Prostate gland (tissue), 2 donors: ENCODE measurements around the gene FLOT1. TPM values are rescaled to one million over a fixed set of nuclear protein-coding genes. Genes with fewer than 3 reads are reported as not detected.
A peak's percentile ranks its signal among the peaks of the same experiment; 100 is the strongest.
"Not testable (repeated sequence)": the region's sequence is repeated elsewhere in the genome, so short reads cannot be mapped to it uniquely, and the experiment has no call there.

Experiments
- DNase-seq: peaks from one replicate; pipeline ENCODE4 v3.0.0-alpha.2; 2019; ENCODE audit warnings: low spot score
- H3K27ac ChIP-seq, 2 donors: fragments of 200-600 bp; sonication (generic); 2 replicates each; pipeline ENCODE4 v1.5.1; 2017 to 2019
- H3K27me3 ChIP-seq: fragments of 200-600 bp; sonication (generic); replicated peaks from 2 replicates; pipeline ENCODE4 v1.5.1; 2019; ENCODE audit not compliant: insufficient read depth
- H3K36me3 ChIP-seq, 2 donors: fragments of 200-600 bp; sonication (generic); 1 replicate in 1 of 2; 2 replicates in 1 of 2; pipeline versions ENCODE4 v1.5.1 to v1.8.1; 2017 to 2019
- H3K4me1 ChIP-seq: fragments of 200-600 bp; sonication (generic); replicated peaks from 2 replicates; pipeline ENCODE4 v1.5.1; 2019
- H3K4me3 ChIP-seq, 2 donors: fragments of 200-600 bp; sonication (generic); 2 replicates each; pipeline ENCODE4 v1.5.1; 2017 to 2019
- H3K9me3 ChIP-seq: fragments of 200-600 bp; sonication (generic); 2 replicates; pipeline ENCODE4 v1.5.1; 2017
- CTCF ChIP-seq, 4 experiments: fragments of 200-600 bp in 2 of 4; fragments of 450-650 bp in 2 of 4; sonication (generic) in 2 of 4; IDR thresholded peaks; 1 replicate in 3 of 4; 2 replicates in 1 of 4; pipeline ENCODE4 v1.5.1; 2016 to 2019; ENCODE audit warnings: antibody characterized with exemption in 4 of 4, mild to moderate bottlenecking in 2 of 4, moderate library complexity in 2 of 4
- POLR2A ChIP-seq: fragments of 450-650 bp; IDR thresholded peaks from one replicate; pipeline ENCODE4 v1.6.1; 2016; ENCODE audit warnings: antibody characterized with exemption, mild to moderate bottlenecking
- POLR2AphosphoS5 ChIP-seq: sonication (generic); formaldehyde crosslinking; IDR thresholded peaks from one replicate; pipeline ENCODE4 v1.6.1; 2017; ENCODE audit warnings: antibody characterized with exemption
- WGBS: methylation state at CpG from one replicate; pipeline ENCODE4 v1.1.5; 2018; 5-methylcytosine and 5-hydroxymethylcytosine counted together
- intact Hi-C: fragments of 100-400 bp; cut with DNase I; formaldehyde crosslinking; loops from one replicate; pipeline ENCODE4 v1.14.2; 2022
- total RNA-seq, 2 donors: library from RNA; depleted of rRNA; stranded (reverse); fragments of >200 nt; gene quantifications; one replicate each; pipeline ENCODE4 v1.1.0, GENCODE V29; 2016

The FLOT1 gene
- total RNA-seq, 2 donors from 2014 or later, result 117 to 133 TPM

- H3K4me3 ChIP-seq, result no peak overlapping the region
- peaks cover 0 to 10% of the 10 kb centered on the region in 2 donors for H3K36me3 ChIP-seq
- H3K9me3 ChIP-seq, result no peaks in the 10 kb centered on the region
- DNase-seq, result no peak
- H3K27ac ChIP-seq, result no peak overlapping the region
- intact Hi-C loops, result loop anchor here (5.0 kb wide), 1 partner anchor 151 kb away; no protein-coding TSS in a partner anchor
- no peaks in the 10 kb centered on the region for H3K27me3 ChIP-seq
- WGBS, result 85% methylated on average over 11 of the region's 11 CpGs
- no peak for TF ChIP-seq CTCF (IDR thresholded peaks at IDR 0.05)
- no peak for TF ChIP-seq POLR2A
- no peak for TF ChIP-seq POLR2AphosphoS5
- peaks cover 10% of the 10 kb centered on the region for H3K4me1 ChIP-seq
Measured at GRCh38 chr6:30726506-30727413, 15.7 kb downstream of the FLOT1 start.

GRCh38 chr6:30725713-30726505 lies 16.6 kb downstream of the FLOT1 start:
- TF ChIP-seq POLR2A (no peak), CTCF (IDR thresholded peaks at IDR 0.05) (no peak), POLR2AphosphoS5 (no peak)
- Histone ChIP-seq H3K27ac (no peak overlapping the region), H3K4me1 (peaks cover 10% of the 10 kb centered on the region), H3K9me3 (no peaks in the 10 kb centered on the region), H3K4me3 (no peak overlapping the region), H3K27me3 (no peaks in the 10 kb centered on the region), H3K36me3 (peaks cover 0 to 10% of the 10 kb centered on the region in 2 donors)
- WGBS, result 47% methylated on average over 3 of the region's 3 CpGs
- intact Hi-C loops, result loop anchor here (5.0 kb wide), 1 partner anchor 151 kb away; no protein-coding TSS in a partner anchor
- no peak for DNase-seq

- no peaks in the 10 kb centered on the region for H3K9me3 ChIP-seq
- peaks cover 6% of the 10 kb centered on the region for H3K4me1 ChIP-seq
- no peaks in the 10 kb centered on the region for H3K27me3 ChIP-seq
- intact Hi-C loops, result loop anchor here (5.0 kb wide), 2 partner anchors 152 to 168 kb away; partner anchors contain the start of genes GNL1 and PRR3
- H3K36me3 ChIP-seq, result peaks cover 0 to 10% of the 10 kb centered on the region in 2 donors
- no peak for TF ChIP-seq CTCF (IDR thresholded peaks at IDR 0.05)
- H3K4me3 ChIP-seq, result no peak overlapping the region
- 34% methylated on average over 6 of the region's 6 CpGs for WGBS
- no peak overlapping the region for H3K27ac ChIP-seq
- DNase-seq, result no peak
Measured at GRCh38 chr6:30724906-30725667, 17.4 kb downstream of the FLOT1 start.

- not testable (repeated sequence) for H3K36me3 ChIP-seq, H3K27me3 ChIP-seq, H3K9me3 ChIP-seq, DNase-seq, H3K4me3 ChIP-seq, H3K27ac ChIP-seq, H3K4me1 ChIP-seq
- 37% methylated on average over 29 of the region's 29 CpGs for WGBS
- intact Hi-C loops, result loop anchor here (5.0 kb wide), 1 partner anchor 167 kb away; the partner anchor contains the start of genes GNL1 and PRR3
Measured at GRCh38 chr6:30723843-30724741, 18.4 kb downstream of the FLOT1 start.

GRCh38 chr6:30723159-30723842 lies 19.2 kb downstream of the FLOT1 start:
- not testable (repeated sequence) for H3K36me3 ChIP-seq, H3K4me1 ChIP-seq, H3K9me3 ChIP-seq, H3K4me3 ChIP-seq, DNase-seq, H3K27me3 ChIP-seq
- intact Hi-C loops, result loop anchor here (5.0 kb wide), 1 partner anchor 166 kb away; the partner anchor contains the start of genes GNL1 and PRR3
- WGBS, result 33% methylated on average over 16 of the region's 16 CpGs
- peak overlapping the region in 1 of 2 donors; percentile 96 for H3K27ac ChIP-seq
